Activated CD4-positive, alpha-beta T cell treated with anti-CD3 and anti-CD28 coated beads for 36 hours (primary cell): ENCODE results near the gene AKIP1. TPM values are rescaled to one million over a fixed set of nuclear protein-coding genes. Genes with fewer than 3 reads are reported as not detected.

Source experiments
- ATAC-seq: fragments of 200-7000 bp; cut with Tn5 transposase; one replicate; pipeline ENCODE4 v1.10.0; 2021; ENCODE audit warnings: mild to moderate bottlenecking, moderate library complexity
- CTCF ChIA-PET: fragments of 350-600 bp; sonication (Branson Sonifier 250); formaldehyde crosslinking; loops from one replicate; lab custom pipeline; 2021; ENCODE audit warnings: antibody characterized with exemption; lab: Charles Lee
- POLR2A ChIA-PET: fragments of 350-600 bp; sonication (Branson Sonifier 250); formaldehyde crosslinking; loops from one replicate; lab custom pipeline; 2021; ENCODE audit warnings: antibody characterized with exemption, inconsistent platforms; lab: Charles Lee
- DNase-seq: peaks from one replicate; pipeline ENCODE4 v3.0.0-alpha.2; 2020
- H3K27ac Mint-ChIP-seq: one replicate; pipeline ENCODE4 v1.8.0; 2021; ENCODE audit warnings: mixed read lengths
- H3K27me3 Mint-ChIP-seq: one replicate; pipeline ENCODE4 v1.8.0; 2021; ENCODE audit warnings: mixed read lengths
- H3K36me3 Mint-ChIP-seq: one replicate; pipeline ENCODE4 v1.8.0; 2021; ENCODE audit warnings: low read depth, mixed read lengths
- H3K4me1 Mint-ChIP-seq: one replicate; pipeline ENCODE4 v1.8.0; 2021; ENCODE audit warnings: mixed read lengths
- H3K4me3 Mint-ChIP-seq: one replicate; pipeline ENCODE4 v1.8.0; 2021; ENCODE audit warnings: mild to moderate bottlenecking, moderate library complexity, mixed read lengths
- H3K9me3 Mint-ChIP-seq: one replicate; pipeline ENCODE4 v1.8.0; 2021; ENCODE audit warnings: low read depth, mixed read lengths
- intact Hi-C, 2 experiments: fragments of 100-400 bp; cut with DNase I in 1 of 2; cut with micrococcal nuclease in 1 of 2; formaldehyde crosslinking; loops; one replicate each; pipeline versions ENCODE4 v1.14.2 to v1.15.1; 2022 to 2024; cut with DNase I, micrococcal nuclease
- total RNA-seq, 2 experiments: library from RNA; stranded (reverse); gene quantifications; one replicate each; pipeline ENCODE4 v1.2.3, GENCODE V29; 2021

The AKIP1 gene, protein sequence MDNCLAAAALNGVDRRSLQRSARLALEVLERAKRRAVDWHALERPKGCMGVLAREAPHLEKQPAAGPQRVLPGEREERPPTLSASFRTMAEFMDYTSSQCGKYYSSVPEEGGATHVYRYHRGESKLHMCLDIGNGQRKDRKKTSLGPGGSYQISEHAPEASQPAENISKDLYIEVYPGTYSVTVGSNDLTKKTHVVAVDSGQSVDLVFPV
- 10 to 100 TPM; 29.8 to 32.2 TPM for total RNA-seq

DNA sequence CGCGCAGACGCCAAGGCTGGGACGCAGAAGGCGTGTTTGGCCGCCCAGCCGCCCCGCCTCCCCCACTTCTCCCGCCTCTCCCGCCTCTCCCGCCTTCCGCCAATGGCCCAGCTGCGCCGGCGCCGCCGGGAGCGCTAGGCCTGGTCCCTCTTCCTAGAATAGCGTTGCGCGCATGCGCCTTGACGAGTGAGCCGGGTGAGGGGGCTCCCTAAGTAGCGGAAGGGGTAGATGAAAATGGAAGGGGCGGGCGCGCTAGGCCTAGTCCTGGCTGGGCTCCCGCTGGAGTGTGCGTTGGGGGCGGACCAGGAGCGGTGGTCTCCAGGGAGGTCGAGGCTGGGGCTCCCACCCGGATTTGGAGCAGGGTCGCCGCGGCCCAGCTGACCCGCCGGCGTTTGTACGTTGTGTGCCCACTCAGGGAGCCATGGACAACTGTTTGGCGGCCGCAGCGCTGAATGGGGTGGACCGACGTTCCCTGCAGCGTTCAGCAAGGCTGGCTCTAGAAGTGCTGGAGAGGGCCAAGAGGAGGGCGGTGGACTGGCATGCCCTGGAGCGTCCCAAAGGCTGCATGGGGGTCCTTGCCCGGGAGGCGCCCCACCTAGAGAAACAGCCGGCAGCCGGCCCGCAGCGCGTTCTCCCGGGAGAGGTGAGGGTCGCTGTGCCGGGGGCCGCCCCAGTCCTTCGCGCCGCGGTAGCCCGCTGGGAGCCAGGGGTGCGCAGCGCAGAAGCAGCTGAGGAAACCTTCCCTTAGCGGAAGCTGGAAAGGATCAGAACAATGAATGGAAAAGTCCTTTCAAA is at the start of gene AKIP1:
Gene AKIP1, plus strand, starts transcription at position 161 of the 795 bp plus-strand sequence. Its CDS starts 261 bp downstream, at position 422.
- Mint-ChIP-seq H3K27me3 (peaks cover 6% of the 10 kb centered on the region), H3K36me3 (peaks cover 13% of the 10 kb centered on the region), H3K27ac (peak within 1 kb of the TSS; percentile 89), H3K9me3 (no peaks in the 10 kb centered on the region), H3K4me1 (peaks cover 45% of the 10 kb centered on the region), H3K4me3 (peak within 1 kb of the TSS; percentile 86)
- DNase-seq (peak; percentile 94), ATAC-seq (peak; percentile 76)
- ChIA-PET CTCF (interaction anchor here (0.6 to 3.0 kb wide), 9 partner anchors 13 to 229 kb away, joined by 3 to 17 read pairs (median 3); no protein-coding TSS in a partner anchor), POLR2A (interaction anchor here (0.6 to 2.0 kb wide), 3 partner anchors 48 to 223 kb away, joined by 3 to 4 read pairs (median 3); partner anchors contain the start of gene TMEM9B)
- intact Hi-C loops: loop anchor here (1.0 to 5.0 kb wide), 8 partner anchors 53 to 662 kb away; partner anchors contain the start of genes RPL27A (in 1 of the 2), TMEM41B (in 1 of the 2), TMEM9B (in 1 of the 2) and TRIM66 (in 1 of the 2)

DNA sequence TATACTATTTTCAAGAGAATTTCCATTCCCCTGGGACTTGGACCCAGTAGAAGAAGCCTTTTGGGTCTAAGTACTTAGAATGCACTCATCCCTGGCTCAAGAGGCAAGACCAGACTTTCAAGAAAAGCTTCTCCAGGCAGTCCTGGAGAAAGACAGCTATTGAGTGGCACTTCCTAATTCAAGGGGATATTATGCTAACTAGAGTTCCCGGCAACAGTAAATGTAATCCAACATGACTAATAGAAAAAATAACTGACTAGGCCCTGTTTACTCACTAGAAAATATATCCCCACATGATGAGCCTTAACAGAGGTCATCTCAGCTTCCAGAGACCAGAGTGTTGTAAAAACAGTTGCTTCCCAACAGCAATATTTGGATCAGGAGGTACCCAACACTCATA is 47.2 kb upstream of the AKIP1 start:
- Mint-ChIP-seq H3K36me3 (no peaks in the 10 kb centered on the region), H3K27me3 (peaks cover 31% of the 10 kb centered on the region), H3K4me3 (no peak overlapping the region), H3K4me1 (no peaks in the 10 kb centered on the region), H3K9me3 (no peaks in the 10 kb centered on the region), H3K27ac (no peak overlapping the region)
- DNase-seq (no peak), ATAC-seq (no peak)
- POLR2A ChIA-PET: no interaction called here
- intact Hi-C loops: no loop called here
- CTCF ChIA-PET: no interaction called here

DNA sequence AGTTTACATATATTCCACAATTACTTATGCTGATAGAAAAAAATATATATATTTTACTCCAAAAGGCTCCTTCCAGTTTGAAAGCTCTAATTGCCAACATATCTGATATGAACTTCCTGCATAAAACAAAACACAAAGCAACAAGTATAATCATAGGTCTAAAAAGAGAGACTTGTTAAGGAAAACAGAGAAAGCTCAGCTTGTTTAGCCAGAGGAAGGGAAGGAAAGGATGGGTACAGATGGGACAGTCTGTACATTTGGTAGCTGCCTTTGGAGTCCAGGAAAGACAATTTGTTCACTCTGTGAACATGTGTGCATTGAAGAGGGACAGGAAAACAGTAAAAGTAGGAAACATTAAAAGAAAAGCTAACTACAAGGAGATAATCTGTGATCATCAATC is 45.7 kb upstream of the AKIP1 start:
- intact Hi-C loops: no loop called here
- Mint-ChIP-seq H3K4me1 (peaks cover 2% of the 10 kb centered on the region), H3K9me3 (no peaks in the 10 kb centered on the region), H3K4me3 (no peak overlapping the region), H3K27ac (no peak overlapping the region), H3K36me3 (no peaks in the 10 kb centered on the region), H3K27me3 (peaks cover 34% of the 10 kb centered on the region)
- DNase-seq (no peak), ATAC-seq (no peak)
- CTCF ChIA-PET: interaction anchor here (0.7 kb wide), 1 partner anchor 58 kb away, joined by 3 read pairs; no protein-coding TSS in a partner anchor
- POLR2A ChIA-PET: no interaction called here

DNA sequence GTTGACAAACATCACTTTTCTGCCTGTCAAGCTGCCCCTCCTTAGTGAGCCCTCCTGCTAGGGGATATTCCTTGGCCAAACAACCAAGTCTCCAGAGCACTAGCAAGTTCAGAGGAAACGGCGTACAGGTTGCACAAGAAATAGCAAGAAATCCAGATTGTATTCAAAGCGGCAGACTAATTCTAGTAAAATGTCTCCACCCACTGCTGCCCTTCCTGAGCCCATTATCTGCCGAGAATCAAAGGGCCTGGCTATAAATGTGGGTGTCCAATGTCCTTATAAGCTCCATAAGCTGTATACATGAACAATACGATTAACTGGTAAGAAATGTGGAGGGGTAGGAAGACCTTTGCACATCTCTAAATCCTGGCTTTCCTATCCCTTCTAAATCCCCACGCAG is 44.0 kb upstream of the AKIP1 start:
- POLR2A ChIA-PET: no interaction called here
- Mint-ChIP-seq H3K27me3 (peaks cover 39% of the 10 kb centered on the region), H3K4me3 (no peak overlapping the region), H3K4me1 (peaks cover 4% of the 10 kb centered on the region), H3K27ac (no peak overlapping the region), H3K9me3 (no peaks in the 10 kb centered on the region), H3K36me3 (no peaks in the 10 kb centered on the region)
- no peak for ATAC-seq
- no peak for DNase-seq
- CTCF ChIA-PET: interaction anchor here (1.5 kb wide), 1 partner anchor 271 kb away, joined by 4 read pairs; no protein-coding TSS in a partner anchor
- intact Hi-C loops: no loop called here

GRCh38 chr11:8867931-8868631 is 42.9 kb upstream of the AKIP1 start:
- no peak for DNase-seq
- peaks cover 46% of the 10 kb centered on the region for H3K27me3 Mint-ChIP-seq
- ChIA-PET CTCF (interaction anchor here (0.5 to 1.5 kb wide), 3 partner anchors 15 to 993 kb away, joined by 3 to 4 read pairs (median 3); no protein-coding TSS in a partner anchor), POLR2A (interaction anchor here (0.6 kb wide), 1 partner anchor 136 kb away, joined by 4 read pairs; the partner anchor contains the start of gene NRIP3)
- H3K36me3 Mint-ChIP-seq: no peaks in the 10 kb centered on the region
- H3K9me3 Mint-ChIP-seq: no peaks in the 10 kb centered on the region
- ATAC-seq: no peak
- no peak overlapping the region for H3K4me3 Mint-ChIP-seq
- H3K27ac Mint-ChIP-seq: no peak overlapping the region
- H3K4me1 Mint-ChIP-seq: peaks cover 4% of the 10 kb centered on the region
- intact Hi-C loops: no loop called here

DNA sequence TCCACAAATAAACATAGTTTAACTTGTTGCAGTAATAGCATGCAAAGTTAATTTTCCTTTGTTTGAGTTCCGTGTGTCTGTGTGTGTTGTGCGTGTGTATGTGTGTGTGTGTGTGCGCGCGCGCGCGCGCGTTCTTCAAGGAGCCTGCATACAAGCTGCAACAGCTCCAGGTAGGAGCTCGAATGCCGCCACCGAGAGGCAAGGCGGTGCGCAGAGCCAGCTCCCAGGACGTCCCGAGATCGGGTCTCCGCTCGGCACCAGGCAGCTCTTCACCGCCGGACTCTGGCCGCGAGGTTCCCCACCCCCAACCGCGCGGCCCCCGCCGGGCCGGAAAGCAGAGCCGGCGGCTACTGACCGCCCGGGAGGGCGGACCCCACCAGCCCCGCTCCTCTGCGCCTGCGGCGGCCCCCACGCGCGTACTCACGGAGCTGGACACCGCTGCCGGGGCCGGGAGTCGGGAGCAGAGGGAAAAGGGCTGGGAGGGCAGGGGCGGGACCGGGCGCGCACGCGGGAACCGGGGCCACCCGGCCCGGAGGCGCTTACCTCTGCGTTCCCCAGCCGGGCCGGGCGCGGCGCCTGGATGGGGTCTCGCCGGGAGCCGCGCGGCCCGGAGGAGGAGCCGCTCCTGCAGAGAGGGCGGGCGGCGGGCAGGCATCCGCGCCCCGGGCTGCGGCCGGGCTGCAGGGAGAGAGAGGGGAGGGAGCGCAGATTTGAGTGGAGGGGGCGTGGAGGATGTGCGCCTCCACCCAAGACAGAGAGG is 40.4 kb upstream of the AKIP1 start:
- H3K27me3 Mint-ChIP-seq: peaks cover 39% of the 10 kb centered on the region

DNA sequence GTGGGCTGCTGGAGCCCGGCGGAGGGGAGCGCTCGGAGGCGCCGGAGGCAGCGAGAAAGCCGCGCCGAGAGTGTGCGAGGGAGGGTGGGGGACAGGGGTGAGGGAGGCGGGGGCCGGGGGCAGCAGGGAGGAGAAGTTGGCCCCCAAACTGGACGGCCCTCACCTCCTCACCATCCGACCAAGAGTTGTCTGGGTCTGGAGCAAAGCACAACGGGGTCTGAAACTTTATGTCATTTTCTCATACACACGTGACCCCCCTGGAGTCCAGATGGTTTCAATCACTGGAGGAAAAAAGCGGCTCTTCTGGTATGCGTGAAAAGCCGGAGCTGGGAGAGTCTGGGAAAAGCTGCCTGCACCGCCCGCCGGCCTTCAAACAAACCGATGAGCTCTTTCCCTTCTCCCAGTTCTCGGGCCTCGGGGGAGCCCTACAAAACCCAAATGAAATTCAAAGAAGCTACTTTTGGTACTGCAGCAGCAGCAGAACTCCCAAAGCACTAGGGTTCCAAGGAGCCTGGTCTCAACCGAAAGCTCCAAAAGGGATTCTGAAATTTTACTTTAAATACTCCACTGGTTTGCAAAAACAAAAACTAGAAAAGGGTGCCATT is 39.7 kb upstream of the AKIP1 start:
- DNase-seq: no peak
- ATAC-seq: no peak
- Mint-ChIP-seq H3K9me3 (no peaks in the 10 kb centered on the region), H3K27me3 (peaks cover 38% of the 10 kb centered on the region), H3K36me3 (no peaks in the 10 kb centered on the region), H3K27ac (no peak overlapping the region), H3K4me3 (peak overlapping the region; percentile 40), H3K4me1 (peaks cover 10% of the 10 kb centered on the region)
- ChIA-PET CTCF (no interaction called here), POLR2A (no interaction called here)
- intact Hi-C loops: loop anchor here in 1 of 2 experiments (1.0 kb wide), 1 partner anchor 13 kb away; no protein-coding TSS in a partner anchor

More for the DNA sequence above, 40.4 kb upstream of the AKIP1 start:
- ChIA-PET CTCF (no interaction called here), POLR2A (no interaction called here)
- no peaks in the 10 kb centered on the region for H3K36me3 Mint-ChIP-seq
- ATAC-seq (peak; percentile 55), DNase-seq (peak; percentile 51)
- intact Hi-C loops: loop anchor here in 1 of 2 experiments (1.0 kb wide), 1 partner anchor 12 kb away; no protein-coding TSS in a partner anchor
- no peak overlapping the region for H3K27ac Mint-ChIP-seq
- H3K4me1 Mint-ChIP-seq: peaks cover 10% of the 10 kb centered on the region
- H3K4me3 Mint-ChIP-seq: peak overlapping the region; percentile 63
- no peaks in the 10 kb centered on the region for H3K9me3 Mint-ChIP-seq

DNA sequence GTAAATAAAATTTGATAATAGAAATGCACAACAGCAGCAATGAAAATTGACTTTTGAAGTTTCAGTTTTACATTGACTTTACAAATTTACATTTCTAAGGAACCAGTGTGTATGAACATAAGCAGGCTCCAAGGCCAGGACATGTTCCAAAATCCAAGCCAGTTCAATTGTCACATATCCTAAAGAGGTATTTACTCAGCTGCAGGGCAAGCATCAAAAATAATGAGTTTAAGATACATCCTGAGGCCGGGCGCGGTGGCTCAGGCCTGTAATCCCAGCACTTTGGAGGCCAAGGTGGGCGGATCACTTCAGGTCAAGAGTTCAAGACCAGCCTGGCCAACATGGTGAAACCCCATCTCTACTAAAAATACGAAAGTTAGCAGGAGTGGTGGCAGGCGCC is 39.0 kb upstream of the AKIP1 start:
- H3K4me3 Mint-ChIP-seq: no peak overlapping the region
- no peaks in the 10 kb centered on the region for H3K9me3 Mint-ChIP-seq
- ChIA-PET POLR2A (no interaction called here), CTCF (no interaction called here)
- H3K4me1 Mint-ChIP-seq: peaks cover 10% of the 10 kb centered on the region
- H3K27ac Mint-ChIP-seq: no peak overlapping the region
- ATAC-seq (no peak), DNase-seq (no peak)
- intact Hi-C loops: loop anchor here in 1 of 2 experiments (1.0 kb wide), 1 partner anchor 14 kb away; no protein-coding TSS in a partner anchor
- H3K27me3 Mint-ChIP-seq: peaks cover 35% of the 10 kb centered on the region
- H3K36me3 Mint-ChIP-seq: no peaks in the 10 kb centered on the region

DNA sequence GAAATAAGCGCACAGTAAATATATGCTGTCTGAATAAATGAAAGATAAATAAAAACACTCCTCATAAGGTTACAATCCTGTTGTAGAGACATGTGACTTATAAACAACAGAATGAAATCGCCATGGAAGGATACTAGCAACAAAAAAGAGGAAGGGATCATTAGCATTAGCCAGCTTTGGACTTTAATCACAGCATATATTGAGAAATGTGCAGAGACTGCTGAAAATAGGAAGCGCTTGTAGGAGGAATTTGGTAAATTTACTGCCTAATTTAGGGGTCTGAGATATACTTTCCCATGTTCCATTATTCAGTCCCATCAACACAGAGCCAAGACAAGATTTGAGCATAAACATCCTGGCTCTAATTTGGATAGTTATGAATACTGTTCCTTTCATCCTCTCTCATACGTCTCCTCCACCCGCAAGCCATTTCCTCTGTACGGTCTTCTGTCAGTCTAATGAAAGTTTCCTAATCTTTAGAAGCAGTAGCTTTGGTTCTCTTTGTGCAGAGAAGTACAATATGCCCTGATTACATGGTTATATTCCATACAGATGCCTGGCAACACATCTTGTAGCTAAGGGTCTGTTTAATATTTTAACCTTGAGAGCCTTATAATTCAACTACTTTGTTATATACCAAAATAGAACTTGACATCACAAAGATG is 37.1 kb upstream of the AKIP1 start:
- Mint-ChIP-seq H3K4me1 (peaks cover 10% of the 10 kb centered on the region), H3K27me3 (peaks cover 29% of the 10 kb centered on the region), H3K27ac (no peak overlapping the region), H3K4me3 (no peak overlapping the region), H3K9me3 (no peaks in the 10 kb centered on the region), H3K36me3 (no peaks in the 10 kb centered on the region)
- intact Hi-C loops: no loop called here
- CTCF ChIA-PET: interaction anchor here (1.4 kb wide), 1 partner anchor 265 kb away, joined by 3 read pairs; no protein-coding TSS in a partner anchor
- ATAC-seq (peak; percentile 33), DNase-seq (no peak)
- POLR2A ChIA-PET: no interaction called here

- ATAC-seq (no peak), DNase-seq (no peak)
- CTCF ChIA-PET: no interaction called here
- no peaks in the 10 kb centered on the region for H3K9me3 Mint-ChIP-seq
- no peak overlapping the region for H3K27ac Mint-ChIP-seq
- H3K27me3 Mint-ChIP-seq: peaks cover 16% of the 10 kb centered on the region
- H3K4me1 Mint-ChIP-seq: peaks cover 3% of the 10 kb centered on the region
- intact Hi-C loops: no loop called here
- POLR2A ChIA-PET: interaction anchor here (0.7 kb wide), 1 partner anchor 61 kb away, joined by 4 read pairs; no protein-coding TSS in a partner anchor
- H3K36me3 Mint-ChIP-seq: no peaks in the 10 kb centered on the region
- H3K4me3 Mint-ChIP-seq: no peak overlapping the region
Measured at GRCh38 chr11:8878771-8879170, 32.2 kb upstream of the AKIP1 start.
